Liver (tissue), 9 donors: ENCODE measurements around the gene THAP8. TPM values are rescaled to one million over a fixed set of nuclear protein-coding genes. Genes with fewer than 3 reads are reported as not detected.

ENCODE experiments used
- DNase-seq: peaks from one replicate; pipeline ENCODE4 v3.0.0-alpha.2; 2017; ENCODE audit warnings: low spot score
- H3K27ac ChIP-seq, 2 donors: one replicate each; pipeline ENCODE4 v1.7.0; 2013; ENCODE audit warnings: inconsistent platforms in 2 of 2, low read length in 2 of 2, control low read depth in 1 of 2, low read depth in 1 of 2, mild to moderate bottlenecking in 1 of 2
- H3K27me3 ChIP-seq, 4 donors: one replicate each; pipeline versions ENCODE4 v1.6.1 to v1.7.0; 2013; ENCODE audit warnings: low read length in 3 of 4, inconsistent platforms in 1 of 4, mild to moderate bottlenecking in 1 of 4, moderate library complexity in 1 of 4; ENCODE audit not compliant: control insufficient read depth in 4 of 4, insufficient read depth in 4 of 4
- H3K36me3 ChIP-seq, 4 donors: one replicate each; pipeline versions ENCODE4 v1.6.1 to v1.7.0; 2013; ENCODE audit warnings: low read length in 3 of 4, mild to moderate bottlenecking in 3 of 4, low read depth in 1 of 4, moderate library complexity in 1 of 4; ENCODE audit not compliant: control insufficient read depth in 4 of 4, insufficient read depth in 3 of 4
- H3K4me1 ChIP-seq, 4 donors: one replicate each; pipeline versions ENCODE4 v1.6.1 to v1.7.0; 2013; ENCODE audit warnings: low read length in 3 of 4, mild to moderate bottlenecking in 3 of 4, moderate library complexity in 1 of 4; ENCODE audit not compliant: control insufficient read depth in 4 of 4, insufficient read depth in 4 of 4
- H3K4me3 ChIP-seq, 3 donors: one replicate each; pipeline versions ENCODE4 v1.6.1 to v1.7.0; 2013; ENCODE audit warnings: low read length in 3 of 3, control low read depth in 1 of 3, low read depth in 1 of 3, mild to moderate bottlenecking in 1 of 3
- H3K9ac ChIP-seq, 2 donors: one replicate each; pipeline ENCODE4 v1.7.0; 2013; ENCODE audit warnings: low read length in 2 of 2, mild to moderate bottlenecking in 2 of 2, moderate library complexity in 2 of 2, control low read depth in 1 of 2, low read depth in 1 of 2
- H3K9me3 ChIP-seq, 4 donors: one replicate each; pipeline versions ENCODE4 v1.6.1 to v1.7.0; 2013; ENCODE audit warnings: low read length in 3 of 4; ENCODE audit not compliant: control insufficient read depth in 4 of 4
- EGR1 ChIP-seq, 2 donors: IDR thresholded peaks; 2 replicates each; pipeline ENCODE4 v1.6.1; 2016 to 2018; ENCODE audit warnings: antibody characterized with exemption in 2 of 2, low read depth in 2 of 2
- FOXA1 ChIP-seq: IDR thresholded peaks from 2 replicates; pipeline ENCODE4 v1.6.1; 2016; ENCODE audit warnings: antibody characterized with exemption
- FOXA2 ChIP-seq: IDR thresholded peaks from 2 replicates; pipeline ENCODE4 v1.6.1; 2016; ENCODE audit warnings: antibody characterized with exemption
- GABPA ChIP-seq, 2 donors: IDR thresholded peaks in 1 of 2; conservative IDR thresholded peaks in 1 of 2; 2 replicates each; pipeline ENCODE4 v1.6.1; 2016; ENCODE audit warnings: antibody characterized with exemption in 2 of 2, mild to moderate bottlenecking in 1 of 2, moderate library complexity in 1 of 2
- HNF4G ChIP-seq: IDR thresholded peaks from 2 replicates; pipeline ENCODE4 v1.6.1; 2016; ENCODE audit warnings: antibody characterized with exemption
- JUND ChIP-seq, 2 donors: IDR thresholded peaks; 2 replicates each; pipeline ENCODE4 v1.6.1; 2016; ENCODE audit warnings: antibody characterized with exemption in 2 of 2
- NR2F2 ChIP-seq: IDR thresholded peaks from 2 replicates; pipeline ENCODE4 v1.6.1; 2016; ENCODE audit warnings: antibody characterized with exemption
- RAD21 ChIP-seq, 2 donors: IDR thresholded peaks; 2 replicates each; pipeline ENCODE4 v1.6.1; 2016; ENCODE audit warnings: antibody characterized with exemption in 2 of 2, mild to moderate bottlenecking in 2 of 2
- RXRA ChIP-seq, 2 donors: IDR thresholded peaks; 2 replicates each; pipeline ENCODE4 v1.6.1; 2017 to 2018; ENCODE audit warnings: antibody characterized with exemption in 2 of 2, mild to moderate bottlenecking in 1 of 2
- SP1 ChIP-seq: IDR thresholded peaks from 2 replicates; pipeline ENCODE4 v1.6.1; 2018; ENCODE audit warnings: antibody characterized with exemption, mild to moderate bottlenecking
- TAF1 ChIP-seq: conservative IDR thresholded peaks from 2 replicates; pipeline ENCODE4 v1.6.1; 2016; ENCODE audit warnings: antibody characterized with exemption, mild to moderate bottlenecking
- YY1 ChIP-seq: IDR thresholded peaks from 2 replicates; pipeline ENCODE4 v1.6.1; 2016; ENCODE audit warnings: antibody characterized with exemption, mild to moderate bottlenecking
- WGBS: extraction: QIAGEN DNeasy Blood & Tissue Kit; methylation state at CpG from one replicate; pipeline ENCODE4 v1.1.7; 2013; 5-methylcytosine and 5-hydroxymethylcytosine counted together
- polyA plus RNA-seq, 2 donors: library from polyadenylated mRNA; stranded (reverse) in 1 of 2; unstranded in 1 of 2; fragments of 200-250 nt in 1 of 2; fragments of >200 nt in 1 of 2; fragmentation: Nextera tagmentation in 1 of 2; extraction: Ambion mirVana in 1 of 2; gene quantifications; one replicate each; pipeline versions ENCODE4 v1.2.1 to v1.2.3, GENCODE V29; 2013 to 2015
- total RNA-seq, 2 donors: library from RNA; depleted of rRNA; stranded (reverse); fragments of >200 nt; gene quantifications; one replicate each; pipeline ENCODE4 v1.2.3, GENCODE V29; 2014
- TF ChIP-seq, protein P1 (sequence below): IDR thresholded peaks from 2 replicates; pipeline ENCODE4 v1.6.1; 2016; ENCODE audit warnings: antibody characterized with exemption, mild to moderate bottlenecking
- TF ChIP-seq, protein P2 (sequence below): IDR thresholded peaks from 2 replicates; pipeline ENCODE4 v1.6.1; 2016; ENCODE audit warnings: antibody characterized with exemption
- TF ChIP-seq, protein P3 (sequence below): IDR thresholded peaks from 2 replicates; pipeline ENCODE4 v1.6.1; 2016; ENCODE audit warnings: antibody characterized with exemption
- donor health status: healthy.
- donor health status: healthy.
- donor health status: healthy.
- donor health status: healthy.
- donor health status: healthy.

The THAP8 gene
- total and polyA plus RNA-seq, 4 donors, result 1.8 to 4.4 (median 3.3) TPM

DNA sequence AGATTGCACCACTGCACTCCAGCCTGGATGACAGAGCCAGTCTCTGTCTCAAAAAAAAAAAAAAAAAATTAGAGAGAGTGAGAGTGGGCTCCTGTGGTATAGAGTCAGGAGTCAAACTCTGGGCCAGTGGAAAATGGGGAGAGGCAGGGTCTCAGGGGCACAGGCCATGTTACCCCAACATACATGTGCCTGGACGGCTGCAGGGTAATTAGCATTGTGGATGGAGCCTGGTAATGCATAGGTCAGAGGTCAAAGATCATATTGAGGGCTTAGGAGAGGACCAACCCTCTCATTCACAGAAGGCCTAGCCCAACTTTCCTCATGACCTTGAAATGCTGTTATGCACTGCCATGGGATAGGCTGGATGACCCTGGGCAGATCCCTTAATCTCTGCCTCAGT is 28.5 kb downstream of the THAP8 start:
- 84% methylated on average over 1 of the region's 1 CpG for WGBS
- H3K4me3 ChIP-seq, result no peak overlapping the region
- no peak overlapping the region for H3K9ac ChIP-seq
- H3K9me3 ChIP-seq, result no peaks in the 10 kb centered on the region
- no peaks in the 10 kb centered on the region for H3K27me3 ChIP-seq
- H3K4me1 ChIP-seq, result no peaks in the 10 kb centered on the region
- no peak for TF ChIP-seq RXRA (IDR thresholded peaks at IDR 0.05)
- TF ChIP-seq FOXA1, result no peak
- TF ChIP-seq, protein P1, sequence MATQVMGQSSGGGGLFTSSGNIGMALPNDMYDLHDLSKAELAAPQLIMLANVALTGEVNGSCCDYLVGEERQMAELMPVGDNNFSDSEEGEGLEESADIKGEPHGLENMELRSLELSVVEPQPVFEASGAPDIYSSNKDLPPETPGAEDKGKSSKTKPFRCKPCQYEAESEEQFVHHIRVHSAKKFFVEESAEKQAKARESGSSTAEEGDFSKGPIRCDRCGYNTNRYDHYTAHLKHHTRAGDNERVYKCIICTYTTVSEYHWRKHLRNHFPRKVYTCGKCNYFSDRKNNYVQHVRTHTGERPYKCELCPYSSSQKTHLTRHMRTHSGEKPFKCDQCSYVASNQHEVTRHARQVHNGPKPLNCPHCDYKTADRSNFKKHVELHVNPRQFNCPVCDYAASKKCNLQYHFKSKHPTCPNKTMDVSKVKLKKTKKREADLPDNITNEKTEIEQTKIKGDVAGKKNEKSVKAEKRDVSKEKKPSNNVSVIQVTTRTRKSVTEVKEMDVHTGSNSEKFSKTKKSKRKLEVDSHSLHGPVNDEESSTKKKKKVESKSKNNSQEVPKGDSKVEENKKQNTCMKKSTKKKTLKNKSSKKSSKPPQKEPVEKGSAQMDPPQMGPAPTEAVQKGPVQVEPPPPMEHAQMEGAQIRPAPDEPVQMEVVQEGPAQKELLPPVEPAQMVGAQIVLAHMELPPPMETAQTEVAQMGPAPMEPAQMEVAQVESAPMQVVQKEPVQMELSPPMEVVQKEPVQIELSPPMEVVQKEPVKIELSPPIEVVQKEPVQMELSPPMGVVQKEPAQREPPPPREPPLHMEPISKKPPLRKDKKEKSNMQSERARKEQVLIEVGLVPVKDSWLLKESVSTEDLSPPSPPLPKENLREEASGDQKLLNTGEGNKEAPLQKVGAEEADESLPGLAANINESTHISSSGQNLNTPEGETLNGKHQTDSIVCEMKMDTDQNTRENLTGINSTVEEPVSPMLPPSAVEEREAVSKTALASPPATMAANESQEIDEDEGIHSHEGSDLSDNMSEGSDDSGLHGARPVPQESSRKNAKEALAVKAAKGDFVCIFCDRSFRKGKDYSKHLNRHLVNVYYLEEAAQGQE, result no peak
- TF ChIP-seq YY1, result no peak
- TF ChIP-seq, protein P2, sequence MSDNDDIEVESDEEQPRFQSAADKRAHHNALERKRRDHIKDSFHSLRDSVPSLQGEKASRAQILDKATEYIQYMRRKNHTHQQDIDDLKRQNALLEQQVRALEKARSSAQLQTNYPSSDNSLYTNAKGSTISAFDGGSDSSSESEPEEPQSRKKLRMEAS, result no peak
- TF ChIP-seq SP1, result no peak
- no peak for TF ChIP-seq EGR1 (IDR thresholded peaks at IDR 0.05; ENCODE audit: low read depth in 2 of 2)
- no peak for TF ChIP-seq HNF4G
- no peak for TF ChIP-seq NR2F2
- no peak for TF ChIP-seq RAD21 (IDR thresholded peaks at IDR 0.05)
- no peak for TF ChIP-seq FOXA2
- TF ChIP-seq GABPA (IDR thresholded peaks at IDR 0.05 in 1 of 2, conservative IDR thresholded peaks at IDR 0.05 in 1 of 2), result no peak
- TF ChIP-seq JUND (IDR thresholded peaks at IDR 0.05), result no peak
- TF ChIP-seq TAF1, result no peak
- TF ChIP-seq, protein P3, sequence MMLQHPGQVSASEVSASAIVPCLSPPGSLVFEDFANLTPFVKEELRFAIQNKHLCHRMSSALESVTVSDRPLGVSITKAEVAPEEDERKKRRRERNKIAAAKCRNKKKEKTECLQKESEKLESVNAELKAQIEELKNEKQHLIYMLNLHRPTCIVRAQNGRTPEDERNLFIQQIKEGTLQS, result no peak
- H3K36me3 ChIP-seq, result no peaks in the 10 kb centered on the region
- no peak overlapping the region for H3K27ac ChIP-seq
- DNase-seq, result no peak

DNA sequence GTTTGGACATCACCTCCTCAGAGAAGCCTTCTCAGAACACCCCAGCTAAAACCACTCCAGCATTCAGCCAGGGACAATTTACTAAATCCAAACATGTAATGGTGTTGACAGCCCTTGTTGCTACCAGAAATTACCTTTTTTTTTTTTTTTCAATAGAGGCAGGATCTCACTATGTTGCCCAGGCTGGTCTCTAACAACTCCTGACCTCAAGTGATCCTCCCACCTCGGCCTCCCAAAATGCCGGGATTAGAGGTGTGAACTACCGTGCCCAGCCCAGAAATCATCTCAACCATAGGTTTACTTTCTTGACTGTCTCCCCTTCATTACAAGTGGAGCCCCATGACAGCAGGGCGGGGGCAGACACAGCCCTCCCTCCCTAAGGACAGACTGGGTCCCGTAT is 30.7 kb downstream of the THAP8 start:
- no peak for DNase-seq
- Histone ChIP-seq H3K27ac (no peak overlapping the region), H3K4me3 (no peak overlapping the region), H3K27me3 (no peaks in the 10 kb centered on the region), H3K36me3 (no peaks in the 10 kb centered on the region), H3K9me3 (no peaks in the 10 kb centered on the region), H3K9ac (no peak overlapping the region), H3K4me1 (no peaks in the 10 kb centered on the region)
- no peak for TF ChIP-seq TAF1
- TF ChIP-seq RAD21 (IDR thresholded peaks at IDR 0.05), result no peak
- no peak for TF ChIP-seq SP1
- TF ChIP-seq GABPA (IDR thresholded peaks at IDR 0.05 in 1 of 2, conservative IDR thresholded peaks at IDR 0.05 in 1 of 2), result no peak
- no peak for TF ChIP-seq EGR1 (IDR thresholded peaks at IDR 0.05; ENCODE audit: low read depth in 2 of 2)
- WGBS, result 98% methylated on average over 5 of the region's 5 CpGs

DNA sequence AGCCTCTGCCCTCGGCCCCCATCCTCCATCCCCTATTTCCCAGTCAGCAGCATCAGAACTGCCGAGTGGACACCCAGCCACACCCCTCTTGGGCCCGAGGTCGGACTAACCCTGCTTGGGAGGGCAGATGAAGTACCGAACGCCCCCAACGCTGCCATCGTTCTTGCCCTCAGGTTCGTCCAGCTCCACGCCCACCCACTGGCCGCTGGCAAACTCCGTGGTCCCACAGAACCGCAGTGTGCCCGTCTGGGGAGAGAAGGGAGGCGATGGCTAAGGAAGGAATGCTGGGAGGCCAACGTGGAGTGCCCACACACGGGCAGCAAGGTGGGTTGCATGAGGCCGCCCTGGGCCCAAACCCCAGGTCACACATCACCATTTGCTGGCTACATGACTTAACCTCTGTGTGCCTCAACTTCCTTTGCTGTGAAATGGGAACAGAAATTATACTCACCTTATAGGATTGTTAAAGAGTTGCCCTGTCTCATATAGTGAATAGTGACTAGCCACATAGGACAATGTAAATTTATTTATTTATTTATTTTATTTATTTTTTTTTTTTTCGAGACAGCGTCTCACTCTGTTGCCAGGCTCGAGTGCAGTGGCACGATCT is 34.9 kb downstream of the THAP8 start:
- H3K36me3 ChIP-seq, result no peaks in the 10 kb centered on the region
- 94% methylated on average over 22 of the region's 22 CpGs for WGBS

More for the DNA sequence above, 34.9 kb downstream of the THAP8 start:
- Histone ChIP-seq H3K4me3 (no peak overlapping the region), H3K9me3 (no peaks in the 10 kb centered on the region), H3K9ac (no peak overlapping the region), H3K4me1 (peaks cover 0 to 8% (median 6%) of the 10 kb centered on the region in 4 donors), H3K27ac (no peak overlapping the region), H3K27me3 (no peaks in the 10 kb centered on the region)
- TF ChIP-seq RXRA (IDR thresholded peaks at IDR 0.05), result no peak
- DNase-seq, result no peak
